CD4-positive, alpha-beta T cell (primary cell): ENCODE results near the gene NUDT22. TPM values are rescaled to one million over a fixed set of nuclear protein-coding genes. Genes with fewer than 3 reads are reported as not detected.

ENCODE experiments used
- ATAC-seq: fragments of 200-7000 bp; cut with Tn5 transposase; one replicate; pipeline ENCODE4 v1.10.0; 2022; ENCODE audit warnings: mild to moderate bottlenecking; ENCODE audit not compliant: poor library complexity
- CTCF ChIA-PET: fragments of 350-600 bp; sonication (Branson Sonifier 250); formaldehyde crosslinking; loops from one replicate; lab custom pipeline; 2021; ENCODE audit warnings: antibody characterized with exemption, inconsistent platforms; lab: Charles Lee
- POLR2A ChIA-PET: fragments of 350-600 bp; sonication (Branson Sonifier 250); formaldehyde crosslinking; loops from one replicate; lab custom pipeline; 2021; ENCODE audit warnings: antibody characterized with exemption, inconsistent platforms; lab: Charles Lee
- DNase-seq, 14 experiments: peaks; one replicate each; pipeline ENCODE4 v3.0.0-alpha.2; 2013 to 2020; ENCODE audit warnings: mixed read lengths in 2 of 14
- H3K27ac ChIP-seq, 2 donors: one replicate each; pipeline versions ENCODE4 v1.5.1 to v1.7.0; 2013; ENCODE audit warnings: low read length in 2 of 2, low read depth in 1 of 2, mild to moderate bottlenecking in 1 of 2
- H3K27me3 ChIP-seq, 2 experiments: 1 replicate in 1 of 2; 2 replicates in 1 of 2; pipeline versions ENCODE4 v1.6.1 to v1.7.0; 2013; ENCODE audit warnings: low read length in 2 of 2, control low read depth in 1 of 2, mild to moderate bottlenecking in 1 of 2, moderate library complexity in 1 of 2; ENCODE audit not compliant: insufficient read depth in 2 of 2, control insufficient read depth in 1 of 2
- H3K36me3 ChIP-seq: one replicate; pipeline ENCODE4 v1.6.1; 2013; ENCODE audit warnings: low read length, control low read depth; ENCODE audit not compliant: insufficient read depth
- H3K4me1 ChIP-seq: one replicate; pipeline ENCODE4 v1.6.1; 2013; ENCODE audit warnings: low read length, control low read depth; ENCODE audit not compliant: insufficient read depth
- H3K4me3 ChIP-seq: one replicate; pipeline ENCODE4 v1.5.1; 2013; ENCODE audit warnings: mild to moderate bottlenecking, low read length, moderate library complexity
- H3K9me3 ChIP-seq, 2 experiments: 1 replicate in 1 of 2; 2 replicates in 1 of 2; pipeline versions ENCODE4 v1.6.1 to v1.7.0; 2013; ENCODE audit warnings: low read length in 2 of 2, mild to moderate bottlenecking in 2 of 2, control low read depth in 1 of 2, moderate library complexity in 1 of 2; ENCODE audit not compliant: control insufficient read depth in 1 of 2, insufficient read depth in 1 of 2
- H3K27ac Mint-ChIP-seq: one replicate; pipeline ENCODE4 v1.8.0; 2020; ENCODE audit warnings: mixed read lengths
- H3K27me3 Mint-ChIP-seq: one replicate; pipeline ENCODE4 v1.8.0; 2021; ENCODE audit warnings: mixed read lengths
- H3K36me3 Mint-ChIP-seq: one replicate; pipeline ENCODE4 v1.8.0; 2021; ENCODE audit warnings: low read depth, mixed read lengths
- H3K4me1 Mint-ChIP-seq: one replicate; pipeline ENCODE4 v1.8.0; 2021; ENCODE audit warnings: low read depth, mixed read lengths
- H3K4me3 Mint-ChIP-seq: one replicate; pipeline ENCODE4 v1.8.0; 2020; ENCODE audit warnings: mild to moderate bottlenecking, mixed read lengths
- H3K9me3 Mint-ChIP-seq: one replicate; pipeline ENCODE4 v1.8.0; 2020; ENCODE audit warnings: mixed read lengths
- CTCF ChIP-seq: fragments of 200-600 bp; IDR thresholded peaks from one replicate; pipeline ENCODE4 v1.8.0; 2022; ENCODE audit warnings: antibody characterized with exemption, mild to moderate bottlenecking
- intact Hi-C, 2 experiments: fragments of 100-400 bp; cut with DNase I in 1 of 2; cut with micrococcal nuclease in 1 of 2; formaldehyde crosslinking; loops; one replicate each; pipeline versions ENCODE4 v1.15.1 to v1.9.0; 2023 to 2025; cut with DNase I, micrococcal nuclease
- total RNA-seq, 174 experiments: library from RNA in 2 of 174; stranded (reverse) in 2 of 174; gene quantifications; one replicate each; pipeline ENCODE4 v1.2.3 and lab custom pipeline; 2021 to 2026

The NUDT22 gene
- total RNA-seq, 2 experiments from 2014 or later: 26.8 to 26.9 TPM

- no peak overlapping the region for H3K27ac ChIP-seq
- no peak overlapping the region for H3K4me3 ChIP-seq
- no peaks in the 10 kb centered on the region for H3K9me3 ChIP-seq
- Mint-ChIP-seq H3K27ac (no peak overlapping the region), H3K4me3 (no peak overlapping the region), H3K9me3 (no peaks in the 10 kb centered on the region), H3K36me3 (peaks cover 19% of the 10 kb centered on the region), H3K4me1 (peaks cover 25% of the 10 kb centered on the region), H3K27me3 (no peaks in the 10 kb centered on the region)
- intact Hi-C loops: no loop called here
- TF ChIP-seq CTCF: no peak
- peaks cover 49% of the 10 kb centered on the region for H3K36me3 ChIP-seq
- DNase-seq: no peak
- no peaks in the 10 kb centered on the region for H3K27me3 ChIP-seq
- CTCF ChIA-PET: interaction anchor here (1.2 kb wide), 2 partner anchors 13 to 29 kb away, joined by 3 to 5 read pairs; no protein-coding TSS in a partner anchor
- POLR2A ChIA-PET: interaction anchor here (1.0 to 6.3 kb wide), 5 partner anchors 11 to 94 kb away, joined by 3 to 116 read pairs (median 5); partner anchors contain the start of genes FERMT3 and TRMT112
- H3K4me1 ChIP-seq: peaks cover 38% of the 10 kb centered on the region
- no peak for ATAC-seq
Measured at GRCh38 chr11:64223001-64223651, 2.9 kb upstream of the NUDT22 start.

- H3K9me3 Mint-ChIP-seq: no peaks in the 10 kb centered on the region
- H3K27ac ChIP-seq: peak overlapping the region in 1 of 2 donors; percentile 77
Measured at GRCh38 chr11:64224151-64224890, 1.8 kb upstream of the NUDT22 start.

More at GRCh38 chr11:64224151-64224890, 1.8 kb upstream of the NUDT22 start:
- Histone ChIP-seq H3K4me3 (no peak overlapping the region), H3K27me3 (no peaks in the 10 kb centered on the region), H3K9me3 (no peaks in the 10 kb centered on the region), H3K4me1 (peaks cover 44% of the 10 kb centered on the region), H3K36me3 (peaks cover 40% of the 10 kb centered on the region)
- TF ChIP-seq CTCF: no peak
- CTCF ChIA-PET: interaction anchor here (0.8 to 1.2 kb wide), 3 partner anchors 12 to 28 kb away, joined by 3 to 5 read pairs (median 4); no protein-coding TSS in a partner anchor
- Mint-ChIP-seq H3K27ac (no peak overlapping the region), H3K4me1 (peaks cover 27% of the 10 kb centered on the region), H3K36me3 (peaks cover 9% of the 10 kb centered on the region), H3K27me3 (no peaks in the 10 kb centered on the region), H3K4me3 (peak overlapping the region; percentile 97)
- no peak for DNase-seq
- POLR2A ChIA-PET: interaction anchor here (1.0 to 6.3 kb wide), 6 partner anchors 11 to 93 kb away, joined by 3 to 116 read pairs (median 6); partner anchors contain the start of genes FERMT3, PPP1R14B and TRMT112
- intact Hi-C loops: loop anchor here in 1 of 2 experiments (2.0 kb wide), 1 partner anchor 18 kb away; the partner anchor contains the start of gene FERMT3
- ATAC-seq: no peak
